NCI-H82 treated with DMSO at 0.1 percent for 48 hours (cell line): ENCODE results near the gene LMX1A.

ENCODE experiments used
- DNase-seq: peaks from one replicate; lab custom pipeline; 2025; ENCODE audit not compliant: unreplicated experiment; lab: John Stamatoyannopoulos, UW

Gene LMX1A

GRCh38 chr1:165225062-165225461 lies 131.5 kb downstream of the LMX1A start:
- no peak for DNase-seq

- DNase-seq = no peak
These were observed 132.0 kb downstream of the LMX1A start for GRCh38 chr1:165224504-165224903.

DNA sequence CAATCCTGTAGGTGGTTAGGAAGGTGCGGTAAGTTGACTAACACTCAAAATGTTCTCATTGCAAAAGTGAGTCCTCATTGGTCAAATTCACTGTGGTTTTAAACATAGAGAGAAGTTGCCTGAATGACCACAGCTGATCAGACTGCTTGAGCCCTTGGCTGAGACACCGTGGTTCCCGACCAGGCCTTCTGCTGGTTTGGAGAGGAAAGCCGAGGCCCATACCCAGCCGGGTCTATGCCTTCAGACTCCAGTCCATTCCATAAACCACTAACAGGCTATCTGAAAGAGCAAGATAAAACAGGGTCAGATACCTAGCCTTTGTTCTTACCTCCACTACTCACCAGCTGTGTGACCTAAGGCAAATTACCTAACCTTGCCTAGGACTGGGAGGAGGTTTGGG lies 133.9 kb downstream of the LMX1A start:
- no peak for DNase-seq

DNA sequence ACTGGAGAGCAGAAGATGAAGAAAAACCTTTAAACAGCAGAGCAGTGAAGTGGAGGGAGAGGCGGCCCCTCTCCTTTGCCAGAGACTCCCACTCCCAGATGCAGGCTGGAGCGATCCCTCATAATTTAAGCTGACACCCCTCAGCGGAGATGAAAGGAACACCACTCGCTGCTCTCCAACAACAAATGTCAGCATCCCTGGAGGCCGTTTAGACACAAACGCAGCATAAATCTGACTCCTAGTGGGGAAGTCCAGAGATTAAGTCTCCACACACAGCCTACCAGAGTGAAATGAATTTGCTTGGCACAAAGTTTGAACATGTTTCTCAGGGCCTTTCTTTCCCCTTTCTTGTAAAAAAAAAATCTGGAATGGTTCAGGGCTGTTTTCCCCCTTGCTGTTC lies 137.8 kb downstream of the LMX1A start:
- no peak for DNase-seq

GRCh38 chr1:165217958-165218357 lies 138.6 kb downstream of the LMX1A start:
- DNase-seq = no peak

DNA sequence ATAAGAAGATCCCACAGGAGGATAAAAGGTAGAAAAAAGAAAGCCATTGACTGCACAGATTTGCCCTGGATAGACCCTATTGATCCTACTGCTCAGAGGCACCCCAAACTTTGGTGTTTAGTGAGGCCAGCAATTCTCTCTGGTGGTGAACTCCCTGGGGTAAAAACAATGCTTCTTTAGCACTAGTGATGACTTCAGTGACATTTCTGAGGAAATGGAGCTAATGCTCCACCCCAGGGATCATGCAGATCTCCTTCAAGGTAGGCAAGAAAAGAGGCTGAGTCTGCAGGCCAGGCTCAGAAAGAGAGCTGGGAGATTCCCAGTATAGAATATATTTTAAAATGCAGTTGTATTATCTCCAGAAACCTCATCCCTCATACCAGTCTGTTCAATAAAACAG lies 140.3 kb downstream of the LMX1A start:
- DNase-seq = no peak

DNA sequence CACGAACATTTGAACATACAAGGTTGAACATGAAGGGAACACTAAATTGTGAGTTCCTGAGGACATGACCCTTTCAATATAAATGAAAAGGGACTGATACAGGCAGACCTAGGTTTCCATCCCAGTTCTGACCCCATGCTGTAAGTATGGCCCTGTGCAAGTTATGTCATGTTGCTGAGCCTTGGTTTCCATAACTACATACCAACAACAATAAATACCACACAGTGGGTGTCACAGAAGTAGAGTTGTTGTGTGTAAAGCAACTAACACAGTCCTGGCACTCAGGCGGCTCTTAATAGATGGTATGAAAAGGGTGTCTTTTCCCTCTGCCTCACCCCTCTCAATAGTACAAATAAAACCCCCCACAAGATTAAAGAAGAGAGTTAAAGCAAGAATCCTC lies 140.8 kb downstream of the LMX1A start:
- DNase-seq = no peak

GRCh38 chr1:165212229-165212628 lies 144.3 kb downstream of the LMX1A start:
- DNase-seq = no peak

- no peak for DNase-seq
These were observed 148.5 kb downstream of the LMX1A start for GRCh38 chr1:165207853-165208515.

DNA sequence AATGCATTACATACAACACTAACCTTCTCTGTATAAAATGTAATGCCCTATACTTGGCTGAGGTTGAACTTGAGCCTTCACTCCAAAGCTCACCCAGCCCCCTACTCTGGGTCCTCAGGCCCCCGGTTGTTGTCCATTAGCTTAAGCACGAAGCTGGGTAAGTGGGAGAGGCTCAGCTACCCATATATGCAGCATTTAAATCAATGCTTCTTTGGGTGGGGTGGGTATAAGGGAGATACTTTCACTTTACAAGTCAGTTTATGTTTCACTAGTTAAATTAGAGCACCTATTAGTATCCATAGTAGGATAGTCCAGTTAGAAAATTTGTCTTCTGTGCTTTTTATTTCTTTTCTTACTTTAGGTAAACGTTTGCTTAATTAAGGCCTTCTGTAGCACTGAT lies 151.4 kb downstream of the LMX1A start:
- DNase-seq = no peak

DNA sequence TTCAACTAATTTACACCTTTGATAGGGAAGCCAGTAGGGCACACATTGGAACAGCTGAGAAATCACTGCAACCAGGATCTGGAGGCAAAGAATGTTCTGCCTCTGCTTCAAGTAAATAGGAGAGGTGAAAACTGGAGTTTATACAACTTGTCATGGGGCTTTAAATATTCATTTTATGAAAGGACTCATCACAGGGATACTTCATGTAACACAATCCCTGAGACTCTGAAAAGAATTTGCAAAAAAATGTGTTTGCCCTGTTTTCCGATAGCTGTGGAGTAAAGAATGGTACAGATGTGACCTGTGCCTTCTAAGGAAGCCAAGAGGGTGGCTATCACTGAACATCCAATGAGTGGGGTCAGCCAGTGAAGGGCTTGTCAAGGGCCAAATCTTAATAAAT lies 152.0 kb downstream of the LMX1A start:
- DNase-seq = no peak

- no peak for DNase-seq
These were observed 165.4 kb downstream of the LMX1A start for GRCh38 chr1:165191087-165191486.

GRCh38 chr1:165189913-165190312 lies 166.6 kb downstream of the LMX1A start:
- DNase-seq = no peak

DNA sequence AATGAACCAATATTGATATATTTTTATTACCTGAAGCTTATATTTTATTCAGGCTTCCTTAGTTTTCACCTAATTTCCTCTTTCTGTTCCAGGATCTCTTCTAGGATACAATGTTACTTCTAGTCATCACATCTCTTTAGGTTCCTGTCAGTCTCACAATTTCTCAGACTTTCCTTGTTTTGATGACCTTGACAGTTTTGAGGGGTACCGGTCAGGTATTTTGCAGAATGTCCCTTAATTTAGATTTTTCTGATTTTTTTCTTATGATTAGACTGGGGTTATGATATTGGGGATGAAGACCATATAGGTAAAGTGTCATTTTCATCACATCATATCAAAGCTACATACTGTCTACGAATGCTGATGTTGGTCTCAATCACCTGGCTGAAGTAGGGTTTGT lies 167.5 kb downstream of the LMX1A start:
- DNase-seq = no peak

- peak; percentile 94 for DNase-seq
These were observed 169.2 kb downstream of the LMX1A start for GRCh38 chr1:165187031-165188009.

- no peak for DNase-seq
These were observed 171.2 kb downstream of the LMX1A start for GRCh38 chr1:165185161-165185889.

DNA sequence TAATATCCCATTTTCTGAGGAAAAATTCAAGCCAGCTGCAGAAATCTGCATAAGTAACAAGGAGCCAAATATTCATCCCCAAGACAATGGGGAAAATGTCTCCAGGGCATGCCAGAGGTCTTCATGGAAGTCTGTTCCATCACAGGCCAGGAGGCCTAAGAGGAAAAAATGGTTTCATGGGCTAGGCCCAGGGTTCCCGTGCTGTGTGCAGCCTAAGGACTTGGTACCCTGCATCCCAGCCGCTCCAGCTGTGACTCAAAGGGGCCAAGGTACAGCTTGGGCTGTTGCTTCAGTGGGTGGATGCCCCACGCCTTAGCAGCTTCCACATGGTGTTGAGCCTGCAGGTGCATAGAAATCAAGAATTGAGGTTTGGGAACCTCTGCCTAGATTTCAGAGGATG lies 173.5 kb downstream of the LMX1A start:
- DNase-seq = no peak

DNA sequence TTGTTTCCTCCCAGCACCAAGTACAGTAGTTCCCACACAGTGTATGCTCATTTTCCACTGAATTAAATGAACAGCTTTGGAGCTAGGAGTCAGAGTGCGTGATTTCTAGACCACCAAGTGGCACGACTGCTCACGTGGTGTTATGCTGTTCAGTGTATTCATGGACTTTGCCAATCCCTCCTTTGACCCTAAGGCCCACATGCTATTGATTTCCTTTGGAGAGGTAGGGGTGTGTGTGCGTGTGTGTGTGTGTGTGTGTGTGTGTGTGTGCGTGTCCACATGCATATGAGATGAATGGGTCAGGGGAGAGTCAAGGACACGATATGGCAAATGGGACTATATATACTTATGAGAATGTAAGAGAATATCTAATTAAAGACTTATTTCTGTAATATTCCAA lies 177.2 kb downstream of the LMX1A start:
- DNase-seq = no peak

- peak; percentile 67 for DNase-seq
These were observed 182.0 kb downstream of the LMX1A start for GRCh38 chr1:165174491-165174890.

GRCh38 chr1:165173818-165174217 lies 182.7 kb downstream of the LMX1A start:
- DNase-seq = no peak

DNA sequence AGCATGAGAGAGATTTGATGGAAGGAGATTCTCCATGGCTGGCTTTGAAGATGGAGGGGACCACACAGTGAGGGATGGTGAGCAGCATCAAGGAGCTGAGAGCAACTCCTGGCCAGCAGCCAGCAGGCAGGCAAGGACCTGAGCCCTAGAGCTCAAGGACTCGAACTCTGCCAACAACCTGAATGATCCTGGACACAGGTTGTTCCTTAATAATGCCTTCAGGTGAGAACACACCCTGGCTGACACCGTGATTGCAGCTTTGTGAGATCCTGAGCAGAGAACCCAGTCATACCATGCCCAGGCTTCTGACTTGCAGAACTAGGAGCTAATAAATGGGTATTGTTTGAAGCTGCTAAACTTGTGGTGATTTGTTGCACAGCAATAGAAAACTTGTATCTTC lies 183.1 kb downstream of the LMX1A start:
- no peak for DNase-seq

DNA sequence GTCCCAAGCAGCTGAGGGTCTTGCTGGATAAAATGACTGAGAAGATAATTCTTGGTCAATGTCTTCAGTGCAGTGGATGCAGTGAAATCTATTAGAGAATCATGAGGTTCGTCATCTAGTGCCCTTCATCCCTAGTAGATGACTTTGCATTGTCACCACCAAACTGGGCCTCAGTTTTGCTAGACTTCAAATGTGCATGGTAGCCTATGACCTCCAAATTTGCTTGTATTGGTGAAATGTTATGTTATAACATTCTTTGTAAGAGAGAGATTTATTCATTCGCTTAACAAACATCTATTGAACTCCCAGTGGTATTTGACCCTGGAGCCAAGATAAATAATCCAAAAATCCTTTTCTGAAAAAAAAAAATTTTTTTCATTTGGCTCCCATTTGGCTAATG lies 183.8 kb downstream of the LMX1A start:
- no peak for DNase-seq
